Activated naive CD8-positive, alpha-beta T cell treated with anti-CD3 and anti-CD28 coated beads for 36 hours (primary cell): ENCODE data around the gene PRRC2C. TPM values are rescaled to one million over a fixed set of nuclear protein-coding genes. Genes with fewer than 3 reads are reported as not detected.
"Not testable (repeated sequence)": the region's sequence is repeated elsewhere in the genome, so short reads cannot be mapped to it uniquely, and the experiment has no call there.

Experiments used
- DNase-seq: peaks from one replicate; pipeline ENCODE4 v3.0.0; 2021
- H3K27ac Mint-ChIP-seq: one replicate; pipeline ENCODE4 v1.8.0; 2022; ENCODE audit warnings: mild to moderate bottlenecking, moderate library complexity, mixed read lengths
- H3K27me3 Mint-ChIP-seq: one replicate; pipeline ENCODE4 v1.8.0; 2022; ENCODE audit warnings: mild to moderate bottlenecking, mixed read lengths
- H3K36me3 Mint-ChIP-seq: one replicate; pipeline ENCODE4 v1.8.0; 2021; ENCODE audit warnings: mild to moderate bottlenecking, mixed read lengths
- H3K4me1 Mint-ChIP-seq: one replicate; pipeline ENCODE4 v1.8.0; 2021; ENCODE audit warnings: mixed read lengths
- H3K4me3 Mint-ChIP-seq: one replicate; pipeline ENCODE4 v1.8.0; 2022; ENCODE audit warnings: mild to moderate bottlenecking, moderate library complexity, mixed read lengths
- H3K9me3 Mint-ChIP-seq: one replicate; pipeline ENCODE4 v1.8.0; 2022; ENCODE audit warnings: mixed read lengths
- total RNA-seq, 2 experiments: library from RNA; stranded (reverse); gene quantifications; one replicate each; pipeline ENCODE4 v1.2.3, GENCODE V29; 2021

The PRRC2C gene
- total RNA-seq, 2 experiments from 2014 or later = 252 to 256 TPM

DNA sequence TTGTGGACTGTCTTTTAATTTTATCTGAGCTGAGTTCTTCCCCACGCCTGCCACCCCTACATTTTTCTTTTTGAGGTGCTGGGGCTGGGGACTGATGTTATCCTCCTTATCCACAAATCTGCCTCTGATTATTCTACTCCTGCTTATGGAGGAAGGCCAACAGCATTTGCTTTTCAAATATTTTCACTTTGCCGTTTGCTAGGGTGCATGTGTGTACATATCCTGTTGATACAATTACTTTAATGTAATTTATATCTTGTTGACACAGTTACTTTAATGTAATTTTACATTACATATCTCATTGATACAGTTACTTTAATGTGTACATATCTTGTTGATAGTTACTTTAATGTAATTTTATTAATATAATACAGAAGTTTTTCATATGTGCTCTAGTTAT, 36.2 kb downstream of the PRRC2C start:
- Mint-ChIP-seq H3K27me3 (no peaks in the 10 kb centered on the region), H3K27ac (no peak overlapping the region), H3K9me3 (no peaks in the 10 kb centered on the region), H3K36me3 (peaks cover 17% of the 10 kb centered on the region), H3K4me3 (no peak overlapping the region), H3K4me1 (peaks cover 12% of the 10 kb centered on the region)
- DNase-seq = no peak

DNA sequence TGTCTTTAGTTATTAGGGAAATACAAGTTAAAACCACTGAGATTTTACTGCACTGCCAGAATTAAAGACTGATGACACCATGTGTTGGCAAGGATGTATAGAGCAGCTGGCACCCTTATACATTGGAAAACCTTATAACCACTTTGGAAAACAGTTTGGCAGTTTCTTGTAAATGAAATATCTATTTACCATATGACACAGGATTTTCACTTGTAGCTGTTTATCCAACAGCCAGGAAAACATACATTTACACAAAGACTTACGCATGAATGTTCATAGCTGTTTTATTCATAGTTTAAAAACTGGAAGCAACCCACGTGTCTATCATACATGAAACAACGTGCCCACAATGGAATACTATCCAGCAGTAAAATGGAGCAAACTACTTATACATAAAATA, 45.3 kb downstream of the PRRC2C start:
- DNase-seq = no peak
- peaks cover 35% of the 10 kb centered on the region for H3K36me3 Mint-ChIP-seq
- no peak overlapping the region for H3K4me3 Mint-ChIP-seq
- no peak overlapping the region for H3K27ac Mint-ChIP-seq
- no peaks in the 10 kb centered on the region for H3K9me3 Mint-ChIP-seq
- H3K27me3 Mint-ChIP-seq = no peaks in the 10 kb centered on the region
- H3K4me1 Mint-ChIP-seq = peaks cover 3% of the 10 kb centered on the region

DNA sequence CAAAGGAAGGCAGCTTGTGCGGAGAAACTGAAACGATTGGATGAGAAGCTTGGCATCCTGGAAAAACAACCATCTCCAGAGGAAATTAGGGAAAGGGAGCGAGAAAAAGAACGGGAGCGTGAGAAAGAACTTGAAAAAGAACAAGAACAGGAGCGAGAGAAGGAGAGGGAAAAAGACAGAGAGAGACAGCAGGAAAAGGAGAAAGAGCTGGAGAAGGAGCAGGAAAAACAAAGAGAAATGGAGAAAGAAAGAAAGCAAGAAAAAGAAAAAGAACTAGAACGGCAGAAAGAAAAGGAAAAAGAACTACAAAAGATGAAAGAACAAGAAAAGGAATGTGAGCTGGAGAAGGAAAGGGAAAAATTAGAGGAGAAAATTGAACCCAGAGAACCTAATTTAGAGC, 47.2 kb downstream of the PRRC2C start:
- H3K4me1 Mint-ChIP-seq = peaks cover 5% of the 10 kb centered on the region
- no peaks in the 10 kb centered on the region for H3K9me3 Mint-ChIP-seq
- H3K27me3 Mint-ChIP-seq = no peaks in the 10 kb centered on the region
- no peak overlapping the region for H3K4me3 Mint-ChIP-seq
- DNase-seq = no peak
- peak overlapping the region; percentile 4 for H3K27ac Mint-ChIP-seq
- H3K36me3 Mint-ChIP-seq = peaks cover 43% of the 10 kb centered on the region

DNA sequence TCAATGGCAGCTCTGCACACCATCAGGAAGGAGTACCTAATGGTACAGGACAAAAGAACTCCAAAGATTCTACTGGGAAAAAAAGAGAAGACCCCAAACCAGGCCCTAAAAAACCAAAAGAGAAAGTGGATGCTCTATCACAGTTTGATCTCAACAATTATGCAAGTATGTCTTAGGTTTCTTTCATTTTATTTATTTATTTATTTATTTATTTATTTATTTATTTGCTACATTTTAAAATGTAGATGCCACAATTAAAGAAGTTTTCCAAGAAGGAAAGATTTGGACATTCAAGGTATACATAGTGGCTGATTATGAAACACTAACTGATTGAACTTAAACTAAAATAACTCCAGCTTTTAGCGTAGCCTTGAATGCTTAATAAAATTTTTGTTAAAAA, 60.2 kb downstream of the PRRC2C start:
- DNase-seq = no peak
- Mint-ChIP-seq H3K4me1 (peaks cover 18% of the 10 kb centered on the region), H3K4me3 (no peak overlapping the region), H3K9me3 (peaks cover 1% of the 10 kb centered on the region), H3K27ac (no peak overlapping the region), H3K36me3 (peaks cover 52% of the 10 kb centered on the region), H3K27me3 (no peaks in the 10 kb centered on the region)

DNA sequence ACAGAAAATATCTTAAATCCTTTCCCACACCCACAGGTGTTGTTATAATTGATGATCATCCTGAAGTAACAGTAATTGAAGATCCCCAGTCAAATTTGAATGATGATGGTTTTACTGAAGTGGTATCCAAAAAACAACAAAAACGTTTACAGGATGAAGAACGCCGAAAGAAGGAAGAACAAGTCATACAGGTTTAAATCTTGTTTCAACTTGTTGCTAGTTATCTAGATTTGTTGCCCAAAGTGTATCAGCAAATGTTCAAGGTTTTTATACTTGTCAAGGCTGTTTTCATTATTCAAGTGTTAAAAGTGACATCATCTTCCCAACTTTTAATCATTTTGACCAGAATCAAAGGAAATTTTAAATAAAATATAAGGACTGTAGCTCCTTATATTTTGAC, 64.7 kb downstream of the PRRC2C start:
- no peak for DNase-seq
- Mint-ChIP-seq H3K27me3 (no peaks in the 10 kb centered on the region), H3K36me3 (peaks cover 74% of the 10 kb centered on the region), H3K9me3 (peaks cover 1% of the 10 kb centered on the region), H3K4me1 (peaks cover 21% of the 10 kb centered on the region), H3K4me3 (no peak overlapping the region), H3K27ac (no peak overlapping the region)

DNA sequence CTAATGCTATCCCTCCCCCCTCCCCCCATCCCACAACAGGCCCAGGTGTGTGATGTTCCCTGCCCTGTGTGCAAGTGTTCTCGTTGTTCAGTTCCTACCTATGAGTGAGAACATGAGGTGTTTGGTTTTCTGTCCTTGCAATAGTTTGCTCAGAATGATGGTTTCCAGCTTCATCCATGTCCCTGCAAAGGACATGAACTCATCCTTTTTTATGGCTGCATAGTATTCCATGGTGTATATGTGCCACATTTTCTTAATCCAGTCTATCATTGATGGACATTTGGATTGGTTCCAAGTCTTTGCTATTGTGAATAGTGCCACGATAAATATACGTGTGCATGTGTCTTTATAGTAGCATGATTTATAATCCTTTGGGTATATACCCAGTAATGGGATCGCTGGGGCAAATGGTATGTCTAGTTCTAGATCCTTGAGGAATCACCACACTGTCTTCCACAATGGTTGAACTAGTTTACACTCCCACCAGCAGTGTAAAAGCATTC, 65.3 kb downstream of the PRRC2C start:
- Mint-ChIP-seq H3K36me3 (peaks cover 76% of the 10 kb centered on the region), H3K4me1 (peaks cover 20% of the 10 kb centered on the region)
- H3K4me3 Mint-ChIP-seq, DNase-seq, H3K27ac Mint-ChIP-seq, H3K27me3 Mint-ChIP-seq, H3K9me3 Mint-ChIP-seq: not testable (repeated sequence)

DNA sequence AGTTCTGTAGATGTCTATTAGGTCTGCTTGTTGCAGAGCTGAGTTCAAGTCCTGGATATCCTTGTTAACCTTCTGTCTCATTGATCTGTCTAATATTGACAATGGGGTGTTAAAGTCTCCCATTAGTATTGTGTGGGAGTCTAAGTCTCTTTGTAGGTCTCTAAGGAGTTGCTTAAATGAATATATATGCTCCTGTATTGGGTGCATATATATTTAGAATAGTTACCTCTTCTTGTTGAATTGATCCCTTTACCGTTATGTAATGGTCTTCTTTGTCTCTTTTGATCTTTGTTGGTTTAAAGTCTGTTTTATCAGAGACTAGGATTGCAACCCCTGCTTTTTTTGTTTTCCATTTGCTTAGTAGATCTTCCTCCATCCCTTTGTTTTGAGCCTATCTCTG, 68.6 kb downstream of the PRRC2C start:
- peak overlapping the region; percentile 13 for H3K27ac Mint-ChIP-seq

DNA sequence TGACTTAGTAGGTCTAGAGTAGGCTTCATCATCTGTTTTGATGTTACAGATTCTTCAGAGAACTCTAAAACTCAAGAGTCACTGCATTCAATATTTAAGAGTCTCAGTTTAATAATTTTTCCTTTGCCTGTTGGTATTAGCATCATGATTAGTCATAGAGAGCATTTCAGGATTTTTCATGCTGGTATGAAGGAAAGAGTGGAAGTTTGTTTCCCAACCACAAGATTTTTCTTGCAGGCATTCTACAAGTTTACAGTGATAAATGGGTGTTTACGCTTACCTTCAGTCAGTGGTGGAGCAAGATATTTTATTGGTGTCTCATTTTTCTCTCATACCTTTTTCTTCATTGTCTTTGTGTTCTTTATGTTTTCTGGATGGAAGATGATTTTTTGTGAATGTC, 78.3 kb downstream of the PRRC2C start:
- Mint-ChIP-seq H3K4me3 (no peak overlapping the region), H3K36me3 (peaks cover 23% of the 10 kb centered on the region), H3K27me3 (no peaks in the 10 kb centered on the region), H3K4me1 (peaks cover 12% of the 10 kb centered on the region), H3K9me3 (peaks cover under 1% of the 10 kb centered on the region), H3K27ac (no peak overlapping the region)
- DNase-seq = no peak

More for the DNA sequence above, 68.6 kb downstream of the PRRC2C start:
- not testable (repeated sequence) for H3K9me3 Mint-ChIP-seq, H3K4me3 Mint-ChIP-seq, DNase-seq, H3K27me3 Mint-ChIP-seq
- peaks cover 17% of the 10 kb centered on the region for H3K4me1 Mint-ChIP-seq
- peaks cover 88% of the 10 kb centered on the region for H3K36me3 Mint-ChIP-seq

DNA sequence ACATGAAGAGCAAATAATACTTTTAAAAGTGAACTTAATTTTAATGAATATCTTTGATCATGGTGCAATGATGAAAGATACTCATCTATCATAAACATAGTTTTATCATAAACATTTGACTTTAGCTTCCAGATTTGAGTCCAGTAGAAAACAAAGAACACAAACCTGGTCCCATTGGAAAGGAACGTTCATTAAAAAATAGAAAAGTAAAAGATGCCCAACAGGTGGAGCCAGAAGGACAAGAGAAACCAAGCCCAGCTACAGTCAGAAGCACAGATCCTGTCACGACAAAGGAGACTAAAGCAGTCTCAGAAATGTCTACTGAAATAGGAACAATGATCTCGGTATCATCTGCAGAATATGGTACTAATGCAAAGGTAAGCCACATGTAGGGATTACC, 81.1 kb downstream of the PRRC2C start:
- Mint-ChIP-seq H3K9me3 (no peaks in the 10 kb centered on the region), H3K4me1 (peaks cover 16% of the 10 kb centered on the region), H3K36me3 (peaks cover 14% of the 10 kb centered on the region), H3K27ac (no peak overlapping the region), H3K4me3 (no peak overlapping the region), H3K27me3 (no peaks in the 10 kb centered on the region)
- no peak for DNase-seq

DNA sequence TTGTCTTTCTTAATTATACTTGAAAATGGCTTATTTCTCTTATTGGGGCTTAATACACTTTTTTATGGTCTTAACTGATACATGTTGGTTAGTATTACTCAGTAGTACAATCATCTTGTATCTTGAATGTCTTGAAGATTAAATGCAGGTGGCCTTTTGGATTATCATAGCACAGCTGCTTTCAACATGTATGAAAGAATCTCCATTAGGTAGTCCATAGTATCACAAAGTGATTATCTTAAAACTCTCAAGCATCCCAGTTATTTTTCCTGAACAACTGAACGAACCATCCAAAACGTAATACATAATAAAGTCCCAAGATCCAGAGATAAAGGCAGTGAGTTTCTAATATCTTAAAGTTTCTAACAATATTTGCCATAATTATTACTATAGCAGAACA, 85.0 kb downstream of the PRRC2C start:
- no peak overlapping the region for H3K27ac Mint-ChIP-seq
- DNase-seq = no peak
- no peaks in the 10 kb centered on the region for H3K9me3 Mint-ChIP-seq
- peaks cover 14% of the 10 kb centered on the region for H3K4me1 Mint-ChIP-seq
- no peak overlapping the region for H3K4me3 Mint-ChIP-seq
- no peaks in the 10 kb centered on the region for H3K27me3 Mint-ChIP-seq
- peaks cover 14% of the 10 kb centered on the region for H3K36me3 Mint-ChIP-seq

DNA sequence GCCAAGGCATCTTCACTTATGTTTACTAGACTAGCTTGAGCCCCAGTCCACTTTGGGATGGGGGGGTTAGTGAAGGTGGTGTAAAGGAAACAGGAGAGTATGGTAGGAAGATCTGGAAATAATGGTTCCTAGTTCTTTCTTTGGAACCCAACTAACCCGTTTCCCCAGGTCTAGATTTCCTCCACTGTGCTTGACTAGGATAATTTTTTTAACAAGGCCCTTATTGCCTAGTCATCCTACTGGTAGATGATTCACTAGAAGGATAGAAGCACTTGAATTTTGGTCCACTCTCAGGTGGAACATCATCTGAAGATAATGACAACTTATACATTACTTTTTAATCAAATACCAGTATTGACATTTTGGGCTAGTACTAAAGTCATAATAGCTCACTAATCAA, 90.8 kb downstream of the PRRC2C start:
- H3K9me3 Mint-ChIP-seq = no peaks in the 10 kb centered on the region
- no peak overlapping the region for H3K4me3 Mint-ChIP-seq
- peaks cover 25% of the 10 kb centered on the region for H3K36me3 Mint-ChIP-seq
- H3K27me3 Mint-ChIP-seq = no peaks in the 10 kb centered on the region
- no peak overlapping the region for H3K27ac Mint-ChIP-seq
- no peak for DNase-seq
- H3K4me1 Mint-ChIP-seq = peaks cover 21% of the 10 kb centered on the region

DNA sequence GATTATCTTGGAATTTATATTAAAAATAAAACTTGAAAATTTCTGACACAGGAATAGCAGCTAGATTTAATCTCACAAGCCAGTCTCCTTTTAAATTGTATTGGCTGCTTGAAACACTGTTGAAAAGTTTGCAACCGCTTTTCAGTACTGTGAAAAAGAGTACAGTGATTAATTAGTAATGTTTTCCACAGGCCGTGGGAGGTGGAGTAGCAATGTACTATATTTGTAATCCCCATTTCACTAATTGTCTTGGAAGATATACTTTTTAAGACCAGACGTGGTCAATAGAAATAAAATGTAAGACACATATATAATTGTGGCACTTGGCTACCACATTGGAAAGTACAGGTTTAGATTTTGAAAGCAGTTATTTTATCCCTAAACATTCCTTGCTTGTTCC, 95.9 kb downstream of the PRRC2C start:
- H3K27ac Mint-ChIP-seq = peak overlapping the region; percentile 63
- no peaks in the 10 kb centered on the region for H3K9me3 Mint-ChIP-seq
- no peak overlapping the region for H3K4me3 Mint-ChIP-seq
- H3K36me3 Mint-ChIP-seq = peaks cover 25% of the 10 kb centered on the region
- DNase-seq = no peak
- peaks cover 32% of the 10 kb centered on the region for H3K4me1 Mint-ChIP-seq
- H3K27me3 Mint-ChIP-seq = no peaks in the 10 kb centered on the region

DNA sequence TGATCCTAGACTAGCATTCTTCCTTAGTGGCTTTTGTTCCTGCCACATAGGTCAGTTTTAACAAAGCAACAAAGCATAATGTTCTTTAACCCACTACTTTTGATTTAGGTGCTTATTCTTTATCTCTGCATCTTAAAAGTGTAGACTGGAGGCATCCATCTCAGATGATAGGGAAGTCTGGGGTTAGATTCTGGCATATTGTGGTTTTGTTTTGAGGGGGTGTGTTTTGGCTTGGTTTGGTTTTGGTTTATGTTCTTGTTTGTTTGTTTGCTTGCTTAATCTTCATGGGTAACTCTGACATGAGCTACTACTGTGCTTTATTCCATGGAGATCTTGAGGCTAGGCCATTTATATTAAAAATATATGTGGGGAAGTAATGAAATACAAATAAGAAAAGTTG, 96.4 kb downstream of the PRRC2C start:
- Mint-ChIP-seq H3K27me3 (no peaks in the 10 kb centered on the region), H3K36me3 (peaks cover 28% of the 10 kb centered on the region), H3K9me3 (no peaks in the 10 kb centered on the region), H3K4me1 (peaks cover 32% of the 10 kb centered on the region), H3K4me3 (no peak overlapping the region), H3K27ac (peak overlapping the region; percentile 32)
- DNase-seq = no peak

DNA sequence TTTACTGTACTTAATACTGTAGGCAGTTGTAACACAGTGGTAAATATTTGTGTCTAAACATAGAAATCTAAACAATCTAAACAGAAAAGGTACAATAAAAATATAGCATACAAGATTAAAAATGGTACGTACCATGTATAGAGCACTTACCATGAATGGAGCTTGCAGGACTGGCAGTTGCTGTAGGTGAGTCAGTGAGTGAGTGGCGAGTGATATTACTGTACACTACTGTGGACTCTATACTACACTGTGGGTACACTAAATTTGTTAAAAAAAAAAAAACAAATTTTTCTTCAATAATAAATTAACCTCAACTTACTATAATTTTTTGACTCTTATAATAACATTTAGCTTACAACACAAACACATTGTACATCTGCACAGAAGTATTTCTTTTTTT, 97.3 kb downstream of the PRRC2C start:
- Mint-ChIP-seq H3K36me3 (peaks cover 28% of the 10 kb centered on the region), H3K4me1 (peaks cover 32% of the 10 kb centered on the region), H3K27me3 (no peaks in the 10 kb centered on the region)

DNA sequence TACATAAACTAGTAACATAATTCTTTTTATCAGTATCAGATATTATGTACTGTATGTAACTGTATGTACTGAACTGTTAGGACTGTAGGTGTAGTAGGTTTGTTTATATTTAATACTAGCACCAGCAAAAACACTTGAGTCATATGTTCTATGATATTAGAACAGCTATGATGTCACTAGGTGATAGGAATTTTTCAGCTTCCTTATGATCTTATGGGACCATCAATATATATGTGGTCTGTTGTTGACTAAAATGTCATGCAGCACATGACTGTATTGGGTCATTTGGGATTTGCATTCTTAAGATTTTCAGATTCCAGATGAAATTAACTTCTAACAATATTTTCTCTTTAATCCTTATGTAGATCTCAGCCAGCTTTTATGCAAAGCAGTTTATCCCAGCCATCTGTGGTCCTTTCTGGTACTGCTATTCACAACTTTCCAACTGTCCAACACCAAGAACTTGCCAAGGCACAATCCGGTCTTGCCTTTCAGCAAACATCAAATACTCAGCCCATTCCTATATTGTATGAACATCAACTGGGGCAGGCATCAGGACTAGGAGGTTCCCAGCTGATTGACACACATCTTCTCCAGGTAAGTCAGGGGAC, 98.4 kb downstream of the PRRC2C start:
- DNase-seq = no peak
- Mint-ChIP-seq H3K27me3 (no peaks in the 10 kb centered on the region), H3K4me3 (no peak overlapping the region), H3K4me1 (peaks cover 35% of the 10 kb centered on the region), H3K27ac (peak overlapping the region; percentile 26), H3K36me3 (peaks cover 27% of the 10 kb centered on the region), H3K9me3 (no peaks in the 10 kb centered on the region)

More for the DNA sequence above, 97.3 kb downstream of the PRRC2C start:
- Mint-ChIP-seq H3K27ac (no peak overlapping the region), H3K4me3 (no peak overlapping the region), H3K9me3 (no peaks in the 10 kb centered on the region)
- no peak for DNase-seq

DNA sequence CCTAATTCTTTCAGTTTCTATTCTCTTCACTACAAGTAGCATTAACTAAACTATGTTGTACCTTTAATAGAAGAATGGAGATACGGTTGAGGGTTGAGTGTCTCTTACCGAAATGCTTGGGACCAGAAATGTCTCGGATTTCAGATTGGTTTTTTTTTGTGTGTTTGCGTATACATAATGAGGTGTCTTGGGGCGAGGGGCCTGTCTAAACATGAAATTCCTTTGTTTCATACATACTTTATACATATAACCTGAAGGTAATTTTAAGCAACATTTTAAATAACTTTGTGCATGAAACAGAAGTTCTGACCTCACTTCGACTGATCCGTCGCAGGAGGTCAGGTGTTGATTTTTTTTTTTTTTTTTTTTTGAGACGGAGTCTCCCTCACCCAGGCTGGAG, 100.4 kb downstream of the PRRC2C start:
- Mint-ChIP-seq H3K36me3 (peaks cover 33% of the 10 kb centered on the region), H3K4me1 (peaks cover 34% of the 10 kb centered on the region), H3K27ac (peak overlapping the region; percentile 43), H3K27me3 (no peaks in the 10 kb centered on the region), H3K9me3 (no peaks in the 10 kb centered on the region), H3K4me3 (no peak overlapping the region)
- no peak for DNase-seq
